Gastroesophageal sphincter (tissue), 4 donors: ENCODE results near the gene STX10. TPM values are rescaled to one million over a fixed set of nuclear protein-coding genes. Genes with fewer than 3 reads are reported as not detected.
A peak's percentile ranks its signal among the peaks of the same experiment; 100 is the strongest.

Experiments
- ATAC-seq: fragments of 150-250 bp; one replicate; pipeline ENCODE4 v1.9.1; 2016; ENCODE audit warnings: mild to moderate bottlenecking, moderate library complexity
- H3K27ac ChIP-seq, 4 donors: fragments of 200-600 bp; sonication (generic) in 3 of 4; 1 replicate in 3 of 4; 2 replicates in 1 of 4; pipeline ENCODE4 v1.5.1; 2016 to 2019
- H3K27me3 ChIP-seq: fragments of 200-600 bp; sonication (generic); one replicate; pipeline ENCODE4 v1.5.1; 2019
- H3K36me3 ChIP-seq, 2 donors: fragments of 200-600 bp; sonication (generic); one replicate each; pipeline ENCODE4 v1.5.1; 2019; ENCODE audit warnings: control low read depth in 1 of 2
- H3K4me1 ChIP-seq, 3 donors: fragments of 200-600 bp; sonication (generic); 1 replicate in 2 of 3; 2 replicates in 1 of 3; pipeline ENCODE4 v1.5.1; 2016 to 2019; ENCODE audit warnings: control low read depth in 2 of 3
- H3K4me3 ChIP-seq, 2 donors: fragments of 200-600 bp; sonication (generic); one replicate each; pipeline ENCODE4 v1.5.1; 2019; ENCODE audit warnings: mild to moderate bottlenecking in 1 of 2, moderate library complexity in 1 of 2
- H3K9me3 ChIP-seq, 3 donors: fragments of 200-600 bp; sonication (generic); one replicate each; pipeline ENCODE4 v1.5.1; 2017 to 2019; ENCODE audit warnings: control low read depth in 2 of 3
- CTCF ChIP-seq, 4 experiments: fragments of 200-600 bp in 2 of 4; fragments of 450-650 bp in 2 of 4; sonication (generic) in 1 of 4; IDR thresholded peaks; one replicate each; pipeline ENCODE4 v1.5.1; 2017 to 2019; ENCODE audit warnings: antibody characterized with exemption in 4 of 4, mild to moderate bottlenecking in 2 of 4, moderate library complexity in 2 of 4
- EP300 ChIP-seq: sonication (generic); formaldehyde crosslinking; IDR thresholded peaks from one replicate; pipeline ENCODE4 v1.6.1; 2017; ENCODE audit warnings: antibody characterized with exemption, mild to moderate bottlenecking
- POLR2A ChIP-seq, 2 donors: fragments of 450-650 bp; IDR thresholded peaks; one replicate each; pipeline ENCODE4 v1.6.1; 2017; ENCODE audit warnings: antibody characterized with exemption in 2 of 2, mild to moderate bottlenecking in 2 of 2, moderate library complexity in 1 of 2
- POLR2AphosphoS5 ChIP-seq: sonication (generic); formaldehyde crosslinking; IDR thresholded peaks from one replicate; pipeline ENCODE4 v1.6.1; 2017; ENCODE audit warnings: antibody characterized with exemption
- WGBS, 2 donors: methylation state at CpG; one replicate each; pipeline ENCODE4 v1.1.5; 2018; ENCODE audit warnings: low coverage in 1 of 2; 5-methylcytosine and 5-hydroxymethylcytosine counted together
- total RNA-seq, 4 donors: library from RNA; depleted of rRNA; stranded (reverse); fragments of >200 nt; gene quantifications; one replicate each; pipeline ENCODE4 v1.1.0, GENCODE V29; 2016

STX10 gene
- total RNA-seq, 4 donors from 2014 or later, result 45.1 to 69.0 (median 53.0) TPM

GRCh38 chr19:13119627-13120026, 30.5 kb downstream of the STX10 start:
- Histone ChIP-seq H3K36me3 (peaks cover 0 to 21% of the 10 kb centered on the region in 2 donors), H3K4me1 (peaks cover 3 to 54% (median 31%) of the 10 kb centered on the region in 3 donors), H3K27me3 (no peaks in the 10 kb centered on the region), H3K9me3 (no peaks in the 10 kb centered on the region), H3K4me3 (peak overlapping the region in 1 of 2 donors; percentile 98), H3K27ac (no peak overlapping the region)
- no peak for ATAC-seq
- 64% methylated on average over 7 of the region's 8 CpGs; no CpG with 5 or more reads in 1 of the 2 donors for WGBS, 2 donors
- no peak for TF ChIP-seq POLR2AphosphoS5
- no peak for TF ChIP-seq EP300
- no peak for TF ChIP-seq CTCF (IDR thresholded peaks at IDR 0.05)
- TF ChIP-seq POLR2A (IDR thresholded peaks at IDR 0.05), result no peak

- Histone ChIP-seq H3K27ac (peak overlapping the region in 3 of 4 donors; percentile 41 to 81 (median 73)), H3K4me3 (peak overlapping the region; percentile 76 to 98), H3K4me1 (peaks cover 3 to 54% (median 31%) of the 10 kb centered on the region in 3 donors), H3K9me3 (no peaks in the 10 kb centered on the region), H3K27me3 (no peaks in the 10 kb centered on the region), H3K36me3 (peaks cover 0 to 25% of the 10 kb centered on the region in 2 donors)
- TF ChIP-seq CTCF (IDR thresholded peaks at IDR 0.05) (no peak), EP300 (no peak), POLR2A (IDR thresholded peaks at IDR 0.05) (no peak), POLR2AphosphoS5 (no peak)
- peak; percentile 19 for ATAC-seq
- 0 to 7% methylated on average over 1 to 3 of the region's 57 CpGs for WGBS, 2 donors
Observed at GRCh38 chr19:13118424-13119193, 31.6 kb downstream of the STX10 start.

GRCh38 chr19:13117772-13118423, 32.3 kb downstream of the STX10 start, which contains the start of gene NACC1:
TSS of gene NACC1 (plus strand) at chr19:13118264. CDS start at chr19:13135208, 16,944 bp downstream.
- ATAC-seq, result peak; percentile 95
- Histone ChIP-seq H3K27ac (peak within 1 kb of the TSS; percentile 30 to 85 (median 78)), H3K4me3 (peak within 1 kb of the TSS; percentile 88 to 98), H3K4me1 (peaks cover 3 to 54% (median 31%) of the 10 kb centered on the region in 3 donors), H3K36me3 (peaks cover 0 to 32% of the 10 kb centered on the region in 2 donors), H3K27me3 (no peaks in the 10 kb centered on the region), H3K9me3 (no peaks in the 10 kb centered on the region)
- WGBS, 2 donors, result 6 to 19% methylated on average over 12 to 19 of the region's 65 CpGs
- TF ChIP-seq CTCF (IDR thresholded peaks at IDR 0.05) (no peak), POLR2AphosphoS5 (no peak), POLR2A (IDR thresholded peaks at IDR 0.05) (no peak), EP300 (no peak)

- H3K27ac ChIP-seq, result peak overlapping the region; percentile 30 to 85 (median 78)
- no peak for TF ChIP-seq POLR2AphosphoS5
- no peak for TF ChIP-seq CTCF (IDR thresholded peaks at IDR 0.05)
- no peak for TF ChIP-seq EP300
- no peak for TF ChIP-seq POLR2A (IDR thresholded peaks at IDR 0.05)
- no peaks in the 10 kb centered on the region for H3K9me3 ChIP-seq
- peaks cover 3 to 54% (median 31%) of the 10 kb centered on the region in 3 donors for H3K4me1 ChIP-seq
- peaks cover 0 to 39% of the 10 kb centered on the region in 2 donors for H3K36me3 ChIP-seq
- WGBS, 2 donors, result 14 to 19% methylated on average over 7 to 16 of the region's 20 CpGs
- H3K4me3 ChIP-seq, result peak overlapping the region; percentile 88 to 98
- ATAC-seq, result no peak
- no peaks in the 10 kb centered on the region for H3K27me3 ChIP-seq
Observed at GRCh38 chr19:13117176-13117771, 32.9 kb downstream of the STX10 start.
